HEK293 (cell line): ENCODE data around the gene C1orf115.

Source experiments
- CTCF ChIP-seq: fragments of 450-650 bp; formaldehyde crosslinking; IDR thresholded peaks from 2 replicates; pipeline ENCODE4 v1.5.1; 2016; ENCODE audit warnings: missing biosample characterization, missing genetic modification characterization
- FEZF1 ChIP-seq: fragments of 450-650 bp; formaldehyde crosslinking; IDR thresholded peaks from 2 replicates; pipeline ENCODE4 v1.5.1; 2016; ENCODE audit warnings: missing biosample characterization, missing genetic modification characterization
- MYNN ChIP-seq: fragments of 450-650 bp; formaldehyde crosslinking; IDR thresholded peaks from 2 replicates; pipeline ENCODE4 v1.5.1; 2016; ENCODE audit warnings: missing biosample characterization, missing genetic modification characterization, borderline replicate concordance
- PBX3 ChIP-seq: sonication (generic); formaldehyde crosslinking; IDR thresholded peaks from 2 replicates; pipeline ENCODE4 v1.8.1; 2022; ENCODE audit warnings: mild to moderate bottlenecking, moderate library complexity, missing genetic modification reagents
- ZBTB11 ChIP-seq: fragments of 450-650 bp; formaldehyde crosslinking; conservative IDR thresholded peaks from 2 replicates; pipeline ENCODE4 v1.5.1; 2016; ENCODE audit warnings: low read depth, missing biosample characterization, missing genetic modification characterization
- ZNF138 ChIP-seq: fragments of 450-650 bp; formaldehyde crosslinking; IDR thresholded peaks from 2 replicates; pipeline ENCODE4 v1.5.1; 2016; ENCODE audit warnings: missing biosample characterization, missing genetic modification characterization, borderline replicate concordance
- ZNF362 ChIP-seq: fragments of 450-650 bp; formaldehyde crosslinking; IDR thresholded peaks from 2 replicates; pipeline ENCODE4 v1.5.1; 2016; ENCODE audit warnings: missing biosample characterization, missing genetic modification characterization
- ZNF514 ChIP-seq: fragments of 450-650 bp; formaldehyde crosslinking; IDR thresholded peaks from 2 replicates; pipeline ENCODE4 v1.5.1; 2016; ENCODE audit warnings: missing biosample characterization, missing genetic modification characterization

GRCh38 chr1:220642285-220642684 lies 47.9 kb upstream of the C1orf115 start:
- TF ChIP-seq ZNF514 (tag by site-specific recombination) = no peak
- no peak for TF ChIP-seq PBX3
- TF ChIP-seq ZNF362 (tag by site-specific recombination) = no peak
- no peak for TF ChIP-seq CTCF (tag by site-specific recombination)
- TF ChIP-seq ZBTB11 = no peak
- TF ChIP-seq FEZF1 (tag by site-specific recombination) = no peak
- no peak for TF ChIP-seq ZNF138 (tag by site-specific recombination)
- no peak for TF ChIP-seq MYNN (tag by site-specific recombination)
